ENCODE data around the gene FCHSD2.

The FCHSD2 gene

GRCh38 chr11:73142128-73142377 is at the start of gene FCHSD2:
FCHSD2 (minus strand) TSS chr11:73142318; CDS start chr11:73141877, 441 bp downstream.
- no peak for DNase-seq

GRCh38 chr11:73191151-73191550 is 49.0 kb upstream of the FCHSD2 start:
- DNase-seq: no peak

- no peak for DNase-seq
These were observed 48.4 kb upstream of the FCHSD2 start for GRCh38 chr11:73190557-73190885.

- DNase-seq: no peak
These were observed 47.8 kb upstream of the FCHSD2 start for GRCh38 chr11:73189723-73190556.

GRCh38 chr11:73189315-73189714 is 47.2 kb upstream of the FCHSD2 start:
- no peak for DNase-seq

GRCh38 chr11:73188301-73188700 is 46.2 kb upstream of the FCHSD2 start:
- no peak for DNase-seq

- no peak for DNase-seq
These were observed 45.7 kb upstream of the FCHSD2 start for GRCh38 chr11:73187854-73188253.

- no peak for DNase-seq
These were observed 44.8 kb upstream of the FCHSD2 start for GRCh38 chr11:73186886-73187285.

GRCh38 chr11:73186294-73186850 is 44.3 kb upstream of the FCHSD2 start:
- no peak for DNase-seq

- no peak for DNase-seq
These were observed 43.7 kb upstream of the FCHSD2 start for GRCh38 chr11:73185680-73186293.

GRCh38 chr11:73184953-73185671 is 43.0 kb upstream of the FCHSD2 start:
- peak; percentile 49 for DNase-seq

- DNase-seq: no peak
These were observed 40.8 kb upstream of the FCHSD2 start for GRCh38 chr11:73182824-73183321.

- no peak for DNase-seq
These were observed 36.6 kb upstream of the FCHSD2 start for GRCh38 chr11:73178681-73179080.

GRCh38 chr11:73177778-73178539 is 35.8 kb upstream of the FCHSD2 start:
- DNase-seq: peak; percentile 81

- no peak for DNase-seq
These were observed 35.3 kb upstream of the FCHSD2 start for GRCh38 chr11:73177380-73177777.

GRCh38 chr11:73176874-73177155 is 34.7 kb upstream of the FCHSD2 start:
- no peak for DNase-seq

- no peak for DNase-seq
These were observed 34.2 kb upstream of the FCHSD2 start for GRCh38 chr11:73176145-73176873.

GRCh38 chr11:73175551-73176144 is 33.5 kb upstream of the FCHSD2 start:
- DNase-seq: no peak

- no peak for DNase-seq
These were observed 32.3 kb upstream of the FCHSD2 start for GRCh38 chr11:73174495-73174791.

- no peak for DNase-seq
These were observed 31.8 kb upstream of the FCHSD2 start for GRCh38 chr11:73173755-73174494.

- DNase-seq: no peak
These were observed 31.0 kb upstream of the FCHSD2 start for GRCh38 chr11:73172992-73173656.

Data from activated T-cell treated with anti-CD3 and anti-CD28 coated beads, Interleukin-2, amount 50 U/mL, for 1 hour (primary cell).